Dendritic cell treated with granulocyte-macrophage colony-stimulating factor and Interleukin-4, amounts not matched to agents 40 ng/mL and 50 ng/mL, for 4 days (primary cell): ENCODE measurements around the gene ZNHIT2.

Source experiments
- H3K27ac Mint-ChIP-seq: one replicate; pipeline ENCODE4 v1.8.0; 2022; ENCODE audit warnings: mild to moderate bottlenecking, mixed read lengths
- H3K27me3 Mint-ChIP-seq: one replicate; pipeline ENCODE4 v1.8.0; 2022; ENCODE audit warnings: mild to moderate bottlenecking, mixed read lengths
- H3K36me3 Mint-ChIP-seq: one replicate; pipeline ENCODE4 v1.8.0; 2022; ENCODE audit warnings: low read depth, mixed read lengths
- H3K4me1 Mint-ChIP-seq: one replicate; pipeline ENCODE4 v1.8.0; 2022; ENCODE audit warnings: low read depth, mixed read lengths
- H3K4me3 Mint-ChIP-seq: one replicate; pipeline ENCODE4 v1.8.0; 2022; ENCODE audit warnings: mild to moderate bottlenecking, moderate library complexity, mixed read lengths
- H3K9me3 Mint-ChIP-seq: one replicate; pipeline ENCODE4 v1.8.0; 2022; ENCODE audit warnings: mixed read lengths
- intact Hi-C: fragments of 100-400 bp; cut with micrococcal nuclease; formaldehyde crosslinking; loops from one replicate; pipeline ENCODE4 v1.15.0; 2022

Gene ZNHIT2

DNA sequence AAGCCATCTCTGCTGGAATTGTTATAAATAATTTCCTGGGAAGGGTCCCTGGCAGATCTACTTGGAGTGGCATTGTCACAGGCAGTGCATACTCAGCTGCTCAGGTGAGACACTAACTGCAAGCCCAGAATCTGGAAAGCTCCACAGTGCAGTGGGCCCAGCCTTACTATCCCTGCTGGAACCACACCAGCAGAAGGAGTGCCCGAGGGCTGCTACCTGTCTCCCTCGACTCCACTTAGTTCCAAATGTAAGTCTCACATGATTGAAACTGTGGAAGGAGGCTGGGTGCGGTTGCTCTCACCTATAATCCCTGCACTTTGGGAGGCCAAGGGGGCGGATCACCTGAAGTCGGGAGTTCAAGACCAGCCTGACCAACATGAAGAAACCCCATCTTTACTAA is 31.2 kb upstream of the ZNHIT2 start:
- Mint-ChIP-seq H3K9me3 (no peaks in the 10 kb centered on the region), H3K27ac (no peak overlapping the region)

DNA sequence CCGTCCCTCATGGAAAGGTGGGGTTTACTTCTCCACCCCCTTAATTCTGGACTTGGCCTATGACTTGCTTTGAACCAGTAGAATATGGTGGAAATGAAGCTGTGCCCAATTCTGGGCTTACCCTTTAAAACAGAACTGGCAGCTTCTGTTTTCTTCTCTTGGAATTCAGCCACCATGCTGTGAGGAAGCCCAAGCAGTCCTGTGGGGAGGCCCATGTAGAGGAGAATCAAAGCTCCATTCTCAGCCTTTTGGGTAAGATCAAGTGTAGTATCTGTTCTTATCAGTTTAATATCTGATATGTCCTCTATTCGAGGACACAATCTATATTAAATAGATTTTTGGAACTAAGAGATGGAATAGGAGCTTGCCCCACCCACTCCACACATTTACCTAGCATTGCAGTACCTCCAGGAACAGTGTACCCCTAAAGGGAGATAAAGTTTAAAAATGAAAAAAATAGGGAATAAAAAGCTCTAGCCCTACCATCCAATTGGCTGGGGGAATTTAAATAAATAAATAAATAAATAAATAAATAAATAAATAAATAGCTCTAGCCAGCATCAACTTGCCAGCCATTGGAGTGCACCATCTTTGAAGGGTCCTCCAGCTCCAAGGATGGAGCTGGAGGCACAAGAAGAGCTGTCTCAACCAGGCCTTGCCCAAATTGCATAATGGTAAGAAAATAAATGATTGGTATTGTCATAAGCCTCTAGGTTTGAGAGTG is 30.0 kb upstream of the ZNHIT2 start:
- H3K4me3 Mint-ChIP-seq = no peak overlapping the region
- no peak overlapping the region for H3K27ac Mint-ChIP-seq
- intact Hi-C loops = no loop called here
- no peaks in the 10 kb centered on the region for H3K36me3 Mint-ChIP-seq
- peaks cover 30% of the 10 kb centered on the region for H3K4me1 Mint-ChIP-seq
- no peaks in the 10 kb centered on the region for H3K9me3 Mint-ChIP-seq
- no peaks in the 10 kb centered on the region for H3K27me3 Mint-ChIP-seq

More for the DNA sequence above, 31.2 kb upstream of the ZNHIT2 start:
- intact Hi-C loops = no loop called here
- peaks cover 40% of the 10 kb centered on the region for H3K4me1 Mint-ChIP-seq
- no peaks in the 10 kb centered on the region for H3K27me3 Mint-ChIP-seq
- H3K4me3 Mint-ChIP-seq = no peak overlapping the region
- H3K36me3 Mint-ChIP-seq = no peaks in the 10 kb centered on the region

DNA sequence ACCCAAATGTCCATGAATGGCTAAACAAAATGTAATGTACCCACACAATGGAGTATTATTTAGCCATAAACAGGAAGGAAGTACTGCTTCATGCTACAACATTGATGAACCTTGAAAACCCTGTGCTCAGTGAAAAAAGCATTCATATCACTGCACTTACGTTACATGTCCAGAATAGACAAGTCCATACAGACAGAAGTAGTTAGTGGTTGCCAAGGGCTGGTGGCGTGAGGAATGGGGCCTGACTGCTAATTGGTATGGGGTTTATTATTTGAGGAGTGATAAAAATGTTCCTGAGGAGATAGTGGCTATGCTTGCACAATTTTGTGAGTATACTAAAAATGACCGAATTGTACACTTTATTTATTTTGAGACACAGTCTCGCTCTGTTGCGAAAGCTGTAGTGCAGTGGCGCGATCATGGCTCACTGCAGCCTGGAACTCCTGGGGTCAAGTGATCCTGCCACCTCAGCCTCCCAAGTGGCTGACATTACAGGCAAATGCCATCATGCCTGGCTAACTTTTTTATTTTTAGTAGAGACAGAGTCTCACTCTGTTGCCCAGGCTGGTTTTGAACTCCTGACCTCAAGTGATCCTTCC is 24.5 kb upstream of the ZNHIT2 start:
- H3K4me3 Mint-ChIP-seq = no peak overlapping the region
- peaks cover 3% of the 10 kb centered on the region for H3K27me3 Mint-ChIP-seq
- H3K27ac Mint-ChIP-seq = no peak overlapping the region
- no peaks in the 10 kb centered on the region for H3K36me3 Mint-ChIP-seq
- H3K9me3 Mint-ChIP-seq = no peaks in the 10 kb centered on the region
- intact Hi-C loops = no loop called here
- no peaks in the 10 kb centered on the region for H3K4me1 Mint-ChIP-seq

DNA sequence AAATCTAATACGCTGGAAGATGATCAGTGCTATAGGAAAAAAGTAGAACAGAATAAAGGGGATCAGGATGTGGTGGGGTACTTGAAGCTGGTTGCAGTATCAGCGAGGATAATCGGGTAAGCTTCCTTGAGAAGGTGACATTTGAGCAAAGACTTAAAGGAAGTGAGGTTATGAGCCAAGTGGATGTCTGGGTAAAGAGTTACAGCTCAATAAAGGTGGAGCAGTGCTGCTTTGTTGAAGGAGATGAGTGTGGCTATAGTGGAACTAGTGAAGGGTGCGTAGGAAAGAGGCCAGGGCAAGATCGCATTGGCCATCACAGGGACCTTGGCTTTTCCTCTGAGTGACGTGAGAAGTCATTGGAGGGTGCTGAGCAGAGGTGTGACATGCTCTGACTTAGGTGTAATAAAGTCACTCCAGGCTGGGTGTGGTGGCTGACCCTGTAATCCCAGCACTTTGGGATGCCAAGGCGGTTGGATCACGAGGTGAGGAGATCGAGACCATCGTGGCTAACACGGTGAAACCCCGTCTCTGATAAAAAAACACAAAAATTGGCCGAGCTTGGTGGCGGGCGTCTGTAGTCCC is 19.1 kb upstream of the ZNHIT2 start:
- peaks cover 37% of the 10 kb centered on the region for H3K36me3 Mint-ChIP-seq
- H3K4me1 Mint-ChIP-seq = peaks cover 32% of the 10 kb centered on the region
- peaks cover 3% of the 10 kb centered on the region for H3K27me3 Mint-ChIP-seq
- H3K27ac Mint-ChIP-seq = no peak overlapping the region
- no peaks in the 10 kb centered on the region for H3K9me3 Mint-ChIP-seq
- H3K4me3 Mint-ChIP-seq = no peak overlapping the region
- intact Hi-C loops = no loop called here

DNA sequence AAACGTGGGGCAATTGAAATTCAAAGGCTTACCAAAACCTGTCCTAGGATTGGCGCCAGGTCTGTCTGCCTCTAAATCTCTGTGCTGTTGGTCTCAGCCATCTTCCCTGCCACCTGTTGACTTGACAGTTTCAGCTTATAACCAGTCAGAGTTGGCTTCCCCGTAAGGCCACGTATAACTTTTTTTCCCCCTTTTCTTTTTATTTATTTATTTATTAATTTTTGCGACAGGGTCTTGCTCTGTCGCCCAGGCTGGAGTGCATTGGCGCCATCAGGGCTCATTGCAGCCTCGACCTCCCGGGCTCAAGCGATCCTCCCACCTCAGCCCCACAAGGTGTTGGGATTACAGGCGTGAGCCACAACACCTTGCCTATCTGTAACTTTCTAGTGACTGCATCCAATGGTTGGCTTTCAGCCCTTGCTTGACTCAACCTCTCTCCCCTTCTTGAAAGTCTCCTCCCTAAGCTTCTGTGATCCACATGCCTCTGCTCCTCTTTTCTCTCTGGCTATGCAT is 18.2 kb upstream of the ZNHIT2 start:
- H3K9me3 Mint-ChIP-seq = no peaks in the 10 kb centered on the region
- peak overlapping the region; percentile 99 for H3K27ac Mint-ChIP-seq
- intact Hi-C loops = loop anchor here (2.0 kb wide), 1 partner anchor 15 kb away; no protein-coding TSS in a partner anchor
- H3K27me3 Mint-ChIP-seq = no peaks in the 10 kb centered on the region
- peaks cover 32% of the 10 kb centered on the region for H3K4me1 Mint-ChIP-seq
- H3K36me3 Mint-ChIP-seq = peaks cover 46% of the 10 kb centered on the region
- peak overlapping the region; percentile 89 for H3K4me3 Mint-ChIP-seq

DNA sequence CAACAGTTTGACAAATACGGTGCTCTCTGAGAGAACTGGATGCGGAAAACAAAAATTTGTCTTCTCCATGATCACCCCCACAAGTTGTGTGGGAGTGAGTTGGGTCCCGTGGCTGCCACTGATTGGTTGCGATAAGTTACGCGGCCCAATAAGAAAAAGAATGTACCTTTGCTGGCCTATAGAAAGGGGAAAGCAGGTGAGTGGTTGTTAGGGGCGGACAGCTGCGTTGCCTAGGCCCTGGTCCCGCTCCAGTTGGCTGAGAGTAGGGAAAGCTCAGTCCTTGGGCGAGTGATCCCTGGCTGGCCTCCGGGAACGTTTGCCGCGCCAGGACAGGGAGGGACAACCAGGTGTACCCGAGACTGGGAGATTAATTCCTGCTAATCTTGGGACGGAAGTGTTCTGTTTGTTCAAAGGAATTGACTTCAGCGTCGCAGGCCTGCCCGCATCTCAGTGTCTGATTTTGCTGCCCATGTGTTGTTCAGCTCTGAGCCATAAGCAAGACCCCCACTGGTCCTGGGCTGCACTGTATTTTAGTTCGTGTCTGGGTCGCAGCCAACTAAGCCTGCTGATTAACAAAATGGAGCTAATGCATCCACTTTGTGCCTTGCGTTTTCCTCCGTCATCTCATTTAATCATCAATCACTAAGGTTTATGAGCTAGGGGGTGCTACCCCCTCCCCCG is 17.6 kb upstream of the ZNHIT2 start:
- Mint-ChIP-seq H3K27me3 (no peaks in the 10 kb centered on the region), H3K36me3 (peaks cover 52% of the 10 kb centered on the region), H3K9me3 (no peaks in the 10 kb centered on the region), H3K4me3 (peak overlapping the region; percentile 89), H3K4me1 (peaks cover 32% of the 10 kb centered on the region), H3K27ac (peak overlapping the region; percentile 99)
- intact Hi-C loops = loop anchor here (1.0 to 2.0 kb wide), 2 partner anchors 16 to 46 kb away; partner anchors contain the start of gene CAPN1

DNA sequence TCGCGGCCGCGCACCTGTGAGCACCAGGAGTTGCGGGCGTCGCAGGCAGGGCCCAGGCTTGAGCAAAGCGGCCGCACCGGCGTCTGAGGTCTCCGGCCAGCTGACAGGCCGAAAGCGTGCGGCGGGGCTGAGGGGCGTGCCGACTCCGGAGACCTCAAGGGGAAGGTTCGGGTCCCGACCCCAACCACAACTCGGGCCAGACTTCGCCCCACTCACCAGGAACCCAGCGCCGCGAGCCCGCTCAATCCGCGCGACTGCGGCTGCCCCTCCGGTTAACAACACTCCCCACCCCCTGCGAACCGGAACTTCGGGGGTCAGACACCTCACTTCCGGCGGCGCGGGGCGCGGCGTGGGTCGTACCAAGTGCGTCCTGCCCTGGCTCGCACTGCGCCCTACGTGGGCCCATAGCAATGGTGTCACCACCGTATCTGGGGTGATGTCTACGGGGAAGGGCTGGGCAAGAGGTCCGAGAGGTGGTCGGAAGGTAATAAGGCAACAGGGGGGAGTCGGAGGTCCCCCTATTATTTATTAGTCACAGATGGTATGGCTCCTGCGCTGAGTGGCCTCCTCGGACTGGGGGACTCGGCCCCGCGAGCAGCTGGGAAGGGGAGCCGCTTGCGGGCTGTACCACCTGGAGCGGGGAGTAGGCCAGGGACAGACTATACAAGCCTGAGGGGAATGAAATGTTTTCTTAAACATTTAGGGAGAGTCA is 16.9 kb upstream of the ZNHIT2 start, which contains the start of gene SYVN1:
Gene SYVN1 (minus strand): TSS at position 280 of the 712 bp plus-strand sequence. CDS start 918 bp downstream, outside the sequence.
- intact Hi-C loops = loop anchor here (1.0 to 2.0 kb wide), 2 partner anchors 16 to 47 kb away; partner anchors contain the start of gene CAPN1
- Mint-ChIP-seq H3K27ac (peak within 1 kb of the TSS; percentile 99), H3K4me1 (peaks cover 32% of the 10 kb centered on the region), H3K27me3 (no peaks in the 10 kb centered on the region), H3K36me3 (peaks cover 59% of the 10 kb centered on the region), H3K4me3 (peak within 1 kb of the TSS; percentile 89), H3K9me3 (no peaks in the 10 kb centered on the region)

DNA sequence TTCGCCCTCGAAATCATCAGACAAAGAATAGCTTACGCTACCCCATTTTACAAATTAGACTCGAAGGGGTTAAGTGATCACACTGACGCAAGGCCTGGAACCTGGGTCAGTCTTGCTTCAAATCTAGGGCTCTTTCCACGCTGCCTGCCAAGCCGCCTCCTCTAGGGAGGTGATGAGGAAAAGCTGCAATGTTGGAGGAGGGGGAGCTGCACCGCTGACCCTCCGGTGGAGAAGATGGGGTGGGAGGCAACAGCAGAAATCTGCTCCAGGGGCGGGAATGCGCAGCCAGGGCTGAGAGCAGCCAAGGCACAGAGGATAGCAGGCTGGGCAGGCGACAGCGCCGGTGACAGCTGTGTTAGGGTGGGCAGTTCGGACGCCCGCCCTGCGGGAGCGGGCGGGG is 16.2 kb upstream of the ZNHIT2 start:
- intact Hi-C loops = loop anchor here (1.0 to 2.0 kb wide), 2 partner anchors 17 to 48 kb away; partner anchors contain the start of gene CAPN1
- Mint-ChIP-seq H3K9me3 (no peaks in the 10 kb centered on the region), H3K27ac (peak overlapping the region; percentile 99), H3K4me1 (peaks cover 32% of the 10 kb centered on the region), H3K4me3 (peak overlapping the region; percentile 89), H3K36me3 (peaks cover 66% of the 10 kb centered on the region), H3K27me3 (no peaks in the 10 kb centered on the region)

DNA sequence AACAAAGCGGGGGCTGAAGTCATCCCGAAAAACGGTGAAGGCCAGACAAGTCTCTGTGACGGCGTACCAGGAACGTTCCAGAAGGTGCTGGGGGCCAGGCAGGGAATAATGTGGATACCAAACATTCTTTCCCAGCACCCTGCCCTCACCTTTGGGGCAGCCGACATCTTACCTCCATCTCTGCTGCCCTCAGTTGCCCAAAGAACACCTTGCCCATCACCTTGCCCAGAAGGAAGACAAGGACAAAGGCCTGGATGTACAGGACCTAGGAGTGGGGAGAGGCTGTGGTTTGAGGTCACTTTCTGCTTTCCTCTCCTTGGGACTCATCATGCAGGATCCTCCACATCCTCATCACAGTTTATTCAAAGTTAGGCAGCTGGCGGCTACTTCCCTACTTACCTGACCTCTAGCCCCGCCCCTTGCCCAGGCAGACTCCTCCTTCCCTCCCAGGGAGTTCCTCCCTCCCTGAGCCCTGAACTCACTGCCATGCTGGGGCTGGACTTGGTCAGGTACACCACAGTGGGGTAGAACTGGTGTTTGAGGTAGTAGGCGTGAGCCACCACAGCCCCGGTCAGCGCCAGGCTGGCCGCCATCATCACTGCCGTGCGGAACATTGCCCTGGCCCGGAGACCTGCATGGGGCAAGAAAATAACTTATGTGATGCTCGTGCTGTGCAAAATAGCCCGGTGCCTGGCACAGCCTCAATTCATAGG is 15.6 kb upstream of the ZNHIT2 start:
- Mint-ChIP-seq H3K4me1 (peaks cover 32% of the 10 kb centered on the region), H3K27ac (peak overlapping the region; percentile 99), H3K9me3 (no peaks in the 10 kb centered on the region), H3K27me3 (no peaks in the 10 kb centered on the region), H3K36me3 (peaks cover 72% of the 10 kb centered on the region), H3K4me3 (peak overlapping the region; percentile 89)
- intact Hi-C loops = no loop called here

DNA sequence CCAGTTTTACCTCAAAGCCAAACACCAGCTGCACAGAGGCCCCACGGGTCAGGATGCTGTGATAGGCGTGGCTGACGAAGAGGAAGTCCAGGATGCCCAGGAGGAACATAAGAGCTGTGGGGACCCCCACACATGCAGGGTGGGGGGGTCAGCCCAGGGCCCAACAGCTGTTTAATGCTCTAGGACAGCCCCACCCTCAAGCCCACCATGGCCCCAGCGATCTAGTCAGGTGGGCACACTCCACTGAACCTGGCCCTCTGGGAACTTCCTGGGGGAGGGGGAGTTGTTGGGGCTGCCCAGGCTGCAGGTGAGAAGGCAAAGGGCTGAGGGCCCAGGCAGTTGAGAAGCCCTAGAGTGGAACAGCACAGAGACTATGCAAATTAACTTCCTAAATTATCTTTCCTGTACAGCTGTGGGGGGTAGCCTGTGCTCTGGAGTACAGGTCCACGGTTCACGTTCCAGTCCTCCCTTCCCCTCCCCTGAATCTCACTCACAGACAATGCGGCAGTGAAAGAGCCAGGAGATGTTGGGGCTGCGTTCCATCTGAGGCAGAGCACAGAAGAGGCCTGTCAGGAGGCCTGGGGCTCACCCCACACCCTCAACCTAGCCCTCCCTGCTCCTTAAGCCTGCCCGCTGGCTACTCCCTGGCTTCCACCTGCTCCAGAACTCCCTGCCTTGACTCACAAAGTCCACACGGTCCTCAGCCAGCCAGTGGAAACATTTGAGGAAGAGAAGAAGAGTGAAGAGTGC is 14.9 kb upstream of the ZNHIT2 start:
- no peaks in the 10 kb centered on the region for H3K9me3 Mint-ChIP-seq
- intact Hi-C loops = no loop called here
- peaks cover 79% of the 10 kb centered on the region for H3K36me3 Mint-ChIP-seq
- H3K27ac Mint-ChIP-seq = peak overlapping the region; percentile 99
- H3K4me1 Mint-ChIP-seq = peaks cover 32% of the 10 kb centered on the region
- H3K27me3 Mint-ChIP-seq = no peaks in the 10 kb centered on the region
- peak overlapping the region; percentile 89 for H3K4me3 Mint-ChIP-seq

DNA sequence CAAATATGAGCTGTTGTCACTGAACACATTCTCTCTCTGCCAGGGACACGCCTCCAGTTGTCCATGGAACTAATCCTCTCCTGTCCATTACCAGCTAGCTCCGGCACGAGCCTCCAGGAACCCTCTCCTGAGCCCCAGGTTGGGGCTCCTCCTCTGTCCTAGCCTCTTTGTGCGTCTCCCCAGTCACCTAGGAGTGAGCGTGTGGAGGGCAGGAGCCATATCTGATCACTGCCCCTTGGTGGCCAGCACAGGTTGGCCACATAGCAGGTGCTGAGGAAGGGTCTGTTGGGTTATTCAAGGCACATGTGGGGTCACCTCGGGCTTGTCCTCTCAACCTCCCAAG is 14.4 kb upstream of the ZNHIT2 start:
- H3K36me3 Mint-ChIP-seq = peaks cover 84% of the 10 kb centered on the region
- H3K4me1 Mint-ChIP-seq = peaks cover 32% of the 10 kb centered on the region
- no peak overlapping the region for H3K27ac Mint-ChIP-seq
- H3K27me3 Mint-ChIP-seq = no peaks in the 10 kb centered on the region
- H3K9me3 Mint-ChIP-seq = no peaks in the 10 kb centered on the region
- H3K4me3 Mint-ChIP-seq = no peak overlapping the region
- intact Hi-C loops = no loop called here

DNA sequence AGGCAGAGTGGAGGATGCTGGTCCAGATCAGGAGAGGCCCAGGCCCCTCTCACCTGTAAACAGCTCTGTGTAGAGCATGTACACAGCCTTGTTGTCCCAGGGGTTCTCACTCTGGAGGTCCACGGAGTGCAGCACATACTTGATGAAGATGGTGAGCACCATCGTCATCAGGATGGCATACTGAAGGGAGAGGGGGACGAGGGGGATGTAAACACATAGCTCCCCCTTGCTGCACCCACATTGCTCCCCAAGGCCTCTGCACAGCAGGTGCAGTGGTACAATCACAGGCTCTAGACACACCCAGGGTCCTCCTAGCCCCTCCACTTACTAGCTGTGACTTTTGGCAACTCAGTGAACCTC is 13.9 kb upstream of the ZNHIT2 start:
- H3K4me3 Mint-ChIP-seq = no peak overlapping the region
- H3K27me3 Mint-ChIP-seq = no peaks in the 10 kb centered on the region
- peaks cover 29% of the 10 kb centered on the region for H3K4me1 Mint-ChIP-seq
- no peaks in the 10 kb centered on the region for H3K9me3 Mint-ChIP-seq
- H3K27ac Mint-ChIP-seq = no peak overlapping the region
- H3K36me3 Mint-ChIP-seq = peaks cover 89% of the 10 kb centered on the region
- intact Hi-C loops = no loop called here
